Measurements from ENCODE around the gene FBXW4.

- TF ChIP-seq CTCF (IDR thresholded peaks at IDR 0.05), result no peak
- TF ChIP-seq POLR2AphosphoS5 (IDR thresholded peaks at IDR 0.05), result no peak
- TF ChIP-seq POLR2A (IDR thresholded peaks at IDR 0.05), result no peak
Measured at GRCh38 chr10:101617102-101617823, 77.7 kb downstream of the FBXW4 start.

Measured in prostate gland (tissue), 2 donors.